PFSK-1 (cell line): ENCODE results near the gene LMBRD1.

Source experiments
- FOXP2 ChIP-seq: optimal IDR thresholded peaks from 2 replicates; pipeline ENCODE3; 2011; ENCODE audit warnings: borderline replicate concordance, control low read depth, inconsistent platforms; ENCODE audit not compliant: insufficient read depth; ENCODE audit errors: extremely low read length, extremely low read depth
- POLR2AphosphoS5 ChIP-seq: IDR thresholded peaks from 2 replicates; pipeline ENCODE4 v1.6.1; 2012; ENCODE audit warnings: low read depth, mild to moderate bottlenecking, control low read depth, low read length, moderate library complexity
- REST ChIP-seq, 2 experiments: IDR thresholded peaks; 2 replicates each; pipeline versions ENCODE4 v1.6.1 to v1.8.0; 2011 to 2012; ENCODE audit warnings: low read depth in 2 of 2, low read length in 2 of 2, control low read depth in 1 of 2, inconsistent platforms in 1 of 2, mild to moderate bottlenecking in 1 of 2, moderate library complexity in 1 of 2; ENCODE audit not compliant: insufficient read depth in 1 of 2
- SIN3A ChIP-seq: IDR thresholded peaks from 2 replicates; pipeline ENCODE4 v1.6.1; 2012; ENCODE audit warnings: mild to moderate bottlenecking, low read length, moderate library complexity, borderline replicate concordance; ENCODE audit not compliant: insufficient read depth
- TAF1 ChIP-seq: IDR thresholded peaks from 2 replicates; pipeline ENCODE4 v1.6.1; 2012; ENCODE audit warnings: low read length, control low read depth, borderline replicate concordance; ENCODE audit not compliant: insufficient read depth

Gene LMBRD1

GRCh38 chr6:69784595-69785377 is 12.0 kb downstream of the LMBRD1 start:
- no peak for TF ChIP-seq TAF1

DNA sequence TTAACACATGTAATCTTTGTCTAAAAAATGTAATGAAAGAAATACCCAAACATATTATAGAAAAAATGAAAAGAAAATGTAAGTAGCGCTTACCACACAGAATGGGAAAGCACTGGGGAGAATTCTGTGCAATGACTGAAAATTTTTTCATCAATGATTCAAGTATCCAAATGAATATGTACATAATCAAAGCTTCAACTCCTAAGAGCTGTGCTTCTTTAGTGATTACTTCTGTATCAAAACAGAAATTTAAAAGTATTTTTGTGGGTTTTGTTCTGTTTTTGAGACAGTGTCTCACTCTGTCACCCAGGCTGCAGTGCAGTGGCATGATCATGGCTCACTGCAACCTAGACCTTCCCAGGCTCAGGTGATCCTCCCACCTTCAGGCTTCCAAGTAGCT is 13.7 kb downstream of the LMBRD1 start:
- no peak for TF ChIP-seq TAF1
- no peak for TF ChIP-seq SIN3A
- no peak for TF ChIP-seq FOXP2
- TF ChIP-seq POLR2AphosphoS5: no peak
- TF ChIP-seq REST (IDR thresholded peaks at IDR 0.05; ENCODE audit: insufficient read depth in 1 of 2, low read depth in 2 of 2, low read length in 2 of 2): no peak

DNA sequence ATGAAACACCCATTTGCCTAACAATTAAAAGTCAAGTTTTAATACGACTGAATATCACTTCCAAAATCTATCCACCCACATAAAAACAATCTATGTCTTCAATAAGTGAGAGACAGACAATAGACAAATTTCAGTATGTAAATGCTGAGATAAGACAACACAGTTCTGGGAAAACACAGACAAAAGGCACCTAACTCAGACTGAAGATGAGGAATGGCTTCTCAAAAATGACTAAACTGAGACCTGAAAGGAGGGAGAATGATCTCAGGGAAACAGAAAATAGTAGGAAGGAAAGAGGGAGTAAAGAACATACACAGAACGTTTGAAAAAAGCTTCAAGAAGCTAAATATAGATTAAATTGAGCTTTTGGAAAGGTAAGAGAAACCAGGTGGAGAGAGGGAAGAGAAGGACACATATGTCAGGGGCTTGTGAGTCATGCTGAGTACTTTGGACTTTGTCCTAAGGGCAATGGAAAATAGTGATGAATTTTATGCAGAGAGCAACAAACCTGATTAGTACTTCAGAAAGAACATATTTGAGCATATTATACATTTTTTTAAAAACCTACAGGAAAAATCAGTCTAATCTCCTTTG is 16.1 kb downstream of the LMBRD1 start:
- TF ChIP-seq SIN3A (no peak), FOXP2 (no peak), REST (IDR thresholded peaks at IDR 0.05; ENCODE audit: insufficient read depth in 1 of 2, low read depth in 2 of 2, low read length in 2 of 2) (no peak), TAF1 (no peak), POLR2AphosphoS5 (no peak)

- TF ChIP-seq TAF1 (no peak), POLR2AphosphoS5 (no peak), REST (IDR thresholded peaks at IDR 0.05; ENCODE audit: insufficient read depth in 1 of 2, low read depth in 2 of 2, low read length in 2 of 2) (no peak), SIN3A (no peak)
Observed at GRCh38 chr6:69775941-69776340, 20.9 kb downstream of the LMBRD1 start.

DNA sequence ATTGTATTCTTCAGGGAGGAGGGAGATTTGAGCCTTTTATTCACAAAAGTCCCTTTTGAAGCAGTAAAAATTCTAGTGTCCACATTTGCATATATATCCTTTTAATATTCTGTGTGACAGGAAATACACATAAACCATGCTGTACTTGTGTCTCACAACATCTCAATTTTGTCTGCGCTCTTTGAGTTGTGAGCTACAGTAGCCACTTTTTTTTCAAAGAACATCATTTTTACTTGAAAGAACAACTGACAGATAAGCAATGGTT is 21.3 kb downstream of the LMBRD1 start:
- TF ChIP-seq TAF1: no peak
- no peak for TF ChIP-seq POLR2AphosphoS5
- TF ChIP-seq REST (IDR thresholded peaks at IDR 0.05; ENCODE audit: insufficient read depth in 1 of 2, low read depth in 2 of 2, low read length in 2 of 2): no peak
- no peak for TF ChIP-seq SIN3A
- TF ChIP-seq FOXP2: no peak
